SH-SY5Y (cell line): ENCODE data around the gene SMIM44.

Experiments
- GATA2 ChIP-seq: IDR thresholded peaks from 2 replicates; pipeline ENCODE4 v1.6.1; 2011; ENCODE audit warnings: mild to moderate bottlenecking, low read depth, low read length
- GATA3 ChIP-seq: IDR thresholded peaks from 2 replicates; pipeline ENCODE4 v1.6.1; 2011; ENCODE audit warnings: low read depth, mild to moderate bottlenecking, low read length, moderate library complexity

- TF ChIP-seq GATA3 (no peak), GATA2 (no peak)
Observed at GRCh38 chr19:3471954-3472655, 11.1 kb downstream of the SMIM44 start.
